HEK293 (cell line): ENCODE data around the gene ARHGAP10.
A peak's percentile ranks its signal among the peaks of the same experiment; 100 is the strongest.

Experiments used
- BCL11A ChIP-seq: fragments of 450-650 bp; formaldehyde crosslinking; IDR thresholded peaks from 2 replicates; pipeline ENCODE4 v1.5.1; 2016; ENCODE audit warnings: low read depth, missing biosample characterization, missing genetic modification characterization
- HOXD13 ChIP-seq: sonication (generic); formaldehyde crosslinking; IDR thresholded peaks from 2 replicates; pipeline ENCODE4 v1.8.0; 2022; ENCODE audit warnings: missing genetic modification reagents, borderline replicate concordance
- PRDM10 ChIP-seq: fragments of 450-650 bp; formaldehyde crosslinking; IDR thresholded peaks from 2 replicates; pipeline ENCODE4 v1.5.1; 2016; ENCODE audit warnings: missing biosample characterization, missing genetic modification characterization
- REPIN1 ChIP-seq: fragments of 450-650 bp; formaldehyde crosslinking; IDR thresholded peaks from 2 replicates; pipeline ENCODE4 v1.5.1; 2017; ENCODE audit warnings: missing biosample characterization, missing genetic modification characterization, low read depth
- YY1 ChIP-seq: fragments of 450-650 bp; formaldehyde crosslinking; IDR thresholded peaks from 2 replicates; pipeline ENCODE4 v1.5.1; 2018; ENCODE audit warnings: missing biosample characterization, missing genetic modification characterization
- ZEB2 ChIP-seq: fragments of 450-650 bp; formaldehyde crosslinking; IDR thresholded peaks from 2 replicates; pipeline ENCODE4 v1.5.1; 2016; ENCODE audit warnings: missing biosample characterization, missing genetic modification characterization
- ZFP3 ChIP-seq: fragments of 450-650 bp; formaldehyde crosslinking; IDR thresholded peaks from 2 replicates; pipeline ENCODE4 v1.5.1; 2016; ENCODE audit warnings: low read depth, missing biosample characterization, missing genetic modification characterization
- ZNF10 ChIP-seq: fragments of 450-650 bp; formaldehyde crosslinking; IDR thresholded peaks from 2 replicates; pipeline ENCODE4 v1.5.1; 2017; ENCODE audit warnings: missing biosample characterization, missing genetic modification characterization
- ZNF146 ChIP-seq: fragments of 450-650 bp; formaldehyde crosslinking; IDR thresholded peaks from 2 replicates; pipeline ENCODE4 v1.5.1; 2016; ENCODE audit warnings: missing biosample characterization, missing genetic modification characterization
- ZNF157 ChIP-seq: fragments of 450-650 bp; formaldehyde crosslinking; IDR thresholded peaks from 2 replicates; pipeline ENCODE4 v1.5.1; 2016; ENCODE audit warnings: missing biosample characterization, missing genetic modification characterization
- ZNF2 ChIP-seq: fragments of 450-650 bp; formaldehyde crosslinking; IDR thresholded peaks from 2 replicates; pipeline ENCODE4 v1.5.1; 2016; ENCODE audit warnings: missing biosample characterization, missing genetic modification characterization
- ZNF221 ChIP-seq: fragments of 450-650 bp; formaldehyde crosslinking; IDR thresholded peaks from 2 replicates; pipeline ENCODE4 v1.5.1; 2017; ENCODE audit warnings: missing biosample characterization, missing genetic modification characterization, borderline replicate concordance
- ZNF335 ChIP-seq: fragments of 450-650 bp; formaldehyde crosslinking; conservative IDR thresholded peaks from 2 replicates; pipeline ENCODE4 v1.5.1; 2016; ENCODE audit warnings: missing biosample characterization, missing genetic modification characterization
- ZNF350 ChIP-seq: fragments of 450-650 bp; formaldehyde crosslinking; IDR thresholded peaks from 2 replicates; pipeline ENCODE4 v1.5.0; 2017; ENCODE audit warnings: missing biosample characterization, mild to moderate bottlenecking, missing genetic modification characterization
- ZNF37A ChIP-seq: fragments of 450-650 bp; IDR thresholded peaks from 2 replicates; pipeline ENCODE4 v1.5.1; 2018; ENCODE audit warnings: missing biosample characterization, missing genetic modification characterization
- ZNF423 ChIP-seq: fragments of 450-650 bp; formaldehyde crosslinking; IDR thresholded peaks from 2 replicates; pipeline ENCODE4 v1.5.1; 2016; ENCODE audit warnings: missing biosample characterization, missing genetic modification characterization
- ZNF433 ChIP-seq: fragments of 450-650 bp; formaldehyde crosslinking; IDR thresholded peaks from 2 replicates; pipeline ENCODE4 v1.5.1; 2016; ENCODE audit warnings: missing biosample characterization, missing genetic modification characterization, low read depth
- ZNF510 ChIP-seq: fragments of 450-650 bp; formaldehyde crosslinking; IDR thresholded peaks from 2 replicates; pipeline ENCODE4 v1.5.1; 2018; ENCODE audit warnings: mild to moderate bottlenecking, missing genetic modification characterization, missing biosample characterization; ENCODE audit not compliant: insufficient replicate concordance
- ZNF518A ChIP-seq: fragments of 450-650 bp; formaldehyde crosslinking; conservative IDR thresholded peaks from 2 replicates; pipeline ENCODE4 v1.5.1; 2016; ENCODE audit warnings: low read depth, missing biosample characterization, missing genetic modification characterization
- ZNF555 ChIP-seq: fragments of 450-650 bp; formaldehyde crosslinking; conservative IDR thresholded peaks from 2 replicates; pipeline ENCODE4 v1.5.1; 2017; ENCODE audit warnings: missing biosample characterization, mild to moderate bottlenecking, missing genetic modification characterization, inconsistent platforms
- ZNF621 ChIP-seq: fragments of 450-650 bp; formaldehyde crosslinking; IDR thresholded peaks from 2 replicates; pipeline ENCODE4 v1.5.1; 2017; ENCODE audit warnings: missing biosample characterization, missing genetic modification characterization
- ZNF645 ChIP-seq: fragments of 450-650 bp; formaldehyde crosslinking; IDR thresholded peaks from 2 replicates; pipeline ENCODE4; 2016; ENCODE audit warnings: missing biosample characterization, missing genetic modification characterization
- ZNF777 ChIP-seq: fragments of 450-650 bp; formaldehyde crosslinking; IDR thresholded peaks from 2 replicates; pipeline ENCODE4 v1.5.1; 2017; ENCODE audit warnings: missing biosample characterization, missing genetic modification characterization, borderline replicate concordance
- ZSCAN18 ChIP-seq: fragments of 450-650 bp; formaldehyde crosslinking; IDR thresholded peaks from 2 replicates; pipeline ENCODE4 v1.5.1; 2016; ENCODE audit warnings: missing biosample characterization, missing genetic modification characterization
- ZSCAN30 ChIP-seq: fragments of 450-650 bp; IDR thresholded peaks from 2 replicates; pipeline ENCODE4 v1.5.1; 2018; ENCODE audit warnings: missing biosample characterization, mild to moderate bottlenecking, missing genetic modification characterization, moderate library complexity
- TF ChIP-seq, protein P1 (sequence below): fragments of 450-650 bp; formaldehyde crosslinking; IDR thresholded peaks from 2 replicates; pipeline ENCODE4 v1.5.1; 2016; ENCODE audit warnings: missing biosample characterization, missing genetic modification characterization

ARHGAP10 gene

GRCh38 chr4:147768113-147768512 is 36.2 kb downstream of the ARHGAP10 start (continued):
- TF ChIP-seq ZEB2 = peak; percentile 94
- TF ChIP-seq ZNF335 (tag by site-specific recombination) = no peak
- no peak for TF ChIP-seq ZNF350
- peak; percentile 80; the same call in 1 of the 2 replicates for TF ChIP-seq ZNF10 (tag by site-specific recombination)
- TF ChIP-seq ZNF621 = no peak
- TF ChIP-seq, protein P1, sequence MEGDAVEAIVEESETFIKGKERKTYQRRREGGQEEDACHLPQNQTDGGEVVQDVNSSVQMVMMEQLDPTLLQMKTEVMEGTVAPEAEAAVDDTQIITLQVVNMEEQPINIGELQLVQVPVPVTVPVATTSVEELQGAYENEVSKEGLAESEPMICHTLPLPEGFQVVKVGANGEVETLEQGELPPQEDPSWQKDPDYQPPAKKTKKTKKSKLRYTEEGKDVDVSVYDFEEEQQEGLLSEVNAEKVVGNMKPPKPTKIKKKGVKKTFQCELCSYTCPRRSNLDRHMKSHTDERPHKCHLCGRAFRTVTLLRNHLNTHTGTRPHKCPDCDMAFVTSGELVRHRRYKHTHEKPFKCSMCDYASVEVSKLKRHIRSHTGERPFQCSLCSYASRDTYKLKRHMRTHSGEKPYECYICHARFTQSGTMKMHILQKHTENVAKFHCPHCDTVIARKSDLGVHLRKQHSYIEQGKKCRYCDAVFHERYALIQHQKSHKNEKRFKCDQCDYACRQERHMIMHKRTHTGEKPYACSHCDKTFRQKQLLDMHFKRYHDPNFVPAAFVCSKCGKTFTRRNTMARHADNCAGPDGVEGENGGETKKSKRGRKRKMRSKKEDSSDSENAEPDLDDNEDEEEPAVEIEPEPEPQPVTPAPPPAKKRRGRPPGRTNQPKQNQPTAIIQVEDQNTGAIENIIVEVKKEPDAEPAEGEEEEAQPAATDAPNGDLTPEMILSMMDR = no peak
- peak; percentile 84 for TF ChIP-seq HOXD13 (CRISPR knock-in tag)
- peak; percentile 90 for TF ChIP-seq ZSCAN30
- TF ChIP-seq ZNF433 = no peak
- TF ChIP-seq ZNF777 (tag by site-specific recombination) = no peak
- peak; percentile 72 for TF ChIP-seq PRDM10 (tag by site-specific recombination)
- TF ChIP-seq ZSCAN18 (tag by site-specific recombination) = no peak
- TF ChIP-seq ZNF157 (tag by site-specific recombination) = no peak
- TF ChIP-seq ZNF555 (tag by site-specific recombination) = no peak
- TF ChIP-seq ZNF37A (tag by site-specific recombination) = no peak
- no peak; the same call in 1 of the 2 replicates for TF ChIP-seq ZNF518A
- TF ChIP-seq BCL11A = peak; percentile 78; the same call in 1 of the 2 replicates
- no peak for TF ChIP-seq ZNF645 (tag by site-specific recombination)
- TF ChIP-seq ZFP3 (tag by site-specific recombination) = no peak
- TF ChIP-seq REPIN1 (tag by site-specific recombination) = no peak
- TF ChIP-seq ZNF221 (tag by site-specific recombination) = no peak
- 0 out of 2 replicates have a peak, but pooled peaks have one; percentile 17 for TF ChIP-seq YY1 (tag by site-specific recombination)
- TF ChIP-seq ZNF510 = no peak
- no peak for TF ChIP-seq ZNF423 (tag by site-specific recombination)
- TF ChIP-seq ZNF2 (tag by site-specific recombination) = no peak
- peak; percentile 5; the same call in 1 of the 2 replicates for TF ChIP-seq ZNF146
